Pulmonary artery endothelial cell (primary cell): ENCODE data around the gene PUS7. TPM values are rescaled to one million over a fixed set of nuclear protein-coding genes. Genes with fewer than 3 reads are reported as not detected.
"Not testable (repeated sequence)": the region's sequence is repeated elsewhere in the genome, so short reads cannot be mapped to it uniquely, and the experiment has no call there.

Experiments
- DNase-seq: peaks from one replicate; pipeline ENCODE4 v3.0.0-alpha.2; 2011; ENCODE audit warnings: low read depth, low spot score
- total RNA-seq: library from RNA; depleted of rRNA; stranded (reverse); fragments of >200 nt; gene quantifications from 2 replicates; pipeline ENCODE4 v1.2.3, GENCODE V29; 2014

Gene PUS7
- total RNA-seq, 1 donor from 2014 or later, result 37.9 TPM

- DNase-seq, result no peak
These were observed 25.6 kb downstream of the PUS7 start for GRCh38 chr7:105496521-105496920.

DNA sequence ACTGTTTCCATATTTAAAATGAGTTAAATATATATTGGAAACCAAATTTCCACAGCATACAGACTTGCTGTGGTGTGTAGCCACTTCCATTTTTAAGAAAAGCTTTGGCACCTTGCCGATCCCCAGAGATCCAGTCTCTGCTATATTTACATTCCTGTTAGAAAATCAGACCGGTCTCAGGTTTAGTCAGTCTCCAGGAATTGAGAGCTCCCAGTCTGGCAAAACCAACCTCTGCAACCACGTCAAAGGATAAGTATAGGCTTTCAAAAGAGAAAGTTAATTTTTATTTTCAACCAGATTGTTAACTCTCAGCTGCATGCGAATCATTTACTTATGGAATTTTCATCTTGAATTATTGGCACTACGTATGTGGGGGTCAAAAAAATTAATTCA lies 28.2 kb downstream of the PUS7 start:
- DNase-seq, result no peak

GRCh38 chr7:105493196-105493922 lies 28.7 kb downstream of the PUS7 start:
- no peak for DNase-seq

DNA sequence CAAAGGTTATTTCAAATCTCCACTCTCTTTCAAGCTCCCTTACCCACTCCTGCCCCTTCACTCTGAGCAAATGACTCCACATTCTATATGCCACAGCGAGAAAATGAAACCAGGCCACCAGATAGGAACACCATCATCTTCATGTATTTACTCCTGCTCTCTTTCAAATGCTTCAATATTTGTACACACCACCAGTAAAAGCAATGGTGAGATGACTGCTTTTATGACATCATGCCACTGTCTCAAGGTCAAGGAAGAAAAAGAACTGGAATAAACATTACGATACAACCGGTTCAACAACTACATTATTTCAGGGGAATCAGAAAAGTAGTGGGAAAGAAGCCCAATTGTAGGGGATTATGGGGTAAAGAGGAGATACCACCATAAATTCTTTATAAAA lies 32.7 kb downstream of the PUS7 start:
- no peak for DNase-seq

GRCh38 chr7:105487579-105488571 lies 34.2 kb downstream of the PUS7 start:
- DNase-seq, result peak; percentile 99

- DNase-seq, result no peak
These were observed 41.1 kb downstream of the PUS7 start for GRCh38 chr7:105480931-105481330.

DNA sequence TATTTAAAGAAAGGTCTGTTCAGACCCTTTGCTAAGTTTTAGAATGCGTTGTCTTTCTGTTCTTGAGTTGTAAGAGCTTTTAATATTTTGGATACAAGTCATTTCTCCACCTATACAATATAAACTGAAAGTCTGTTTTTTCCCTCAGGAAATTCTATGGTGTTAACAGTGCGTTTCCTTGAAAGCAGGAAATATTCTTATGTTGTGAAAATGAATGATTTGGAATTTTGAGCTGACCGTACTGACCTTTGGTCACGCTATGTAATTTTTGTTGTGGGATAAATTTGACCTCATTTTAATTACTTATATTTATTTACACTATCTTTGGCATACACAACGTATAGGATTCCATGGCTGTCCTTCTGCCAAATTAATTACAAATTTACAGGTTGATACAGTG lies 43.5 kb downstream of the PUS7 start:
- no peak for DNase-seq

DNA sequence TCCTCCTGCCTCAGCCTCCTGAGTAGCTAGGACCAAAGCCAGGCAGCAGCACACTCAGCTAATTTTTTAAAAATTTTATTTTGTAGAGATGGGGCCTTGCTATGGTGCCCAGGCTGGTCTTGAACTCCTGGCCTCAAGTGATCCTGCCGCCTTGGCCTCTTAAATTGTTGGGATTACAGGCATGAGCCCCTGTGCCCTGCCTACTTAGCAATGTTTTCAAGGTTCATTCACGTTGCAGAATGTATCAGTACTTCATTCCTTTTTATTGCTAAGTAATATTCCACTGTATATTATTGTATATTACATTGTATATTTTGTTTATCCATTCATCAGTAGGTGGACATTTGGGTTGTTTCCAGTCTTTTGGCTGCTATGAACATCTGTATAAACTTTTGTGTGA lies 44.2 kb downstream of the PUS7 start:
- no peak for DNase-seq

DNA sequence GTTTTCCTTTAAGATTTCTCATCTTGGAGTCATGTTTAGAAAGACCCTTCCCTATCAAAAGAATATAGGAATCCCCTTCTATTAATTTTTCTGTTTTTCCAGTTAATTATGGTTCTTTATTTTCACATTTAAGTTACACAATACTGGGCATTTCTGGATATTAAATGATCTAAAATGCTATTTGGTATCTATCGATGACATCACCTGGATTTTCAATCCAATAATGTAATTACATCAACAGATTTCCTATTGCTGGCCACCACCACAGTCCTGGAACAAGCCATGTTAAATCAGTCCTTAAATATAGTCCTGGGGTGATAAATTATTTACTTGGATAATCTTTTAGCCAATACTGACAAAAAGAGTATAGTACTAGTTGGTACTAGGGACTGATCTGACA lies 48.0 kb downstream of the PUS7 start:
- DNase-seq, result no peak

GRCh38 chr7:105473163-105473562 lies 48.9 kb downstream of the PUS7 start:
- DNase-seq, result no peak

GRCh38 chr7:105470846-105471245 lies 51.2 kb downstream of the PUS7 start:
- DNase-seq, result no peak

DNA sequence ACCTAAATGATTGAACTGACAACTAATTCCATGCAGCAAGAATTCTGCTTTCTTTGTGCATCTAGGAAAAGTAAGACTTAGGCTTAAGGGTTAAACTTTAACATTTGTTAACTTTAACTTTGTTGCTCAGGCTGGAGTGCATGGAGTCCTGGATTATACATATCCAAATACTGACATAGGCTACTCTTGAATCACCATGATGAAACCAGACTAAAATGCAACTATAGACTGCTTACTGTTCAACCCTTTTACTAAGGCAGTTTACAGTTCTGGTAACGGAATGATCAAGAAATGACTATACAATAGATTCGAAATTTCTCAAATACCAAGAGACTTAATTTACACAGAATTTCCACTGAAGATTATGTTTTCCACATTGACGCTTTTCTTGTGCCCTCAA lies 52.0 kb downstream of the PUS7 start:
- no peak for DNase-seq

GRCh38 chr7:105462765-105463420 lies 59.2 kb downstream of the PUS7 start:
- no peak for DNase-seq

GRCh38 chr7:105461518-105461917 lies 60.6 kb downstream of the PUS7 start:
- DNase-seq, result no peak

DNA sequence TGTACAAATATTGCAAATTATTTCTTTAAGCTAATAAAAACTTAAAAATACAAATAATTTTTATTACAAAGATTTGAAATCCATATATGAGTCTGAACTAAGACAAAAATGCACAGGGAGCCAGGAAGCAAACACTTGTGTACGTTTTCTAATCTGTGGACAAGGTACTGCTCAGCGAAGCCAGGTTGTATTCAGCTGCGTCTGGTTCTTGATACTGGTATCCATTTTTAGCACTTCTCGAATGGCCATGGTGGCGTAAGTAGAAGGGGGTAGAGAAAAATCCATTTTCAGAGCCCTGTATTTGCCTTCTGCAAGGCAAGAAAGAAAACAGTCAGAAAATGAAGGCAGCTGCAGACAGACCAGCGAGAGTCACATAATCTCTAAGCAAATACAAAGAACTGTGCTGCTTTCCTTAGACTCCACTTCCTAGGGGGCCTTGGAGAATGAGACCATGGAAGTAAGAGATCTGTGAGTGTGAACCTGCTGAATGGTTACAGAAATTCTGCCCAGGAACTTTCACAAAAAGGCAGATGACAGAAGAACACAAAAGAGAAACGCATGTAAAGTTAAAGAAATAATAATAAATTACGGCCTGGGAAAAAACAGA lies 64.3 kb downstream of the PUS7 start:
- DNase-seq, result no peak

DNA sequence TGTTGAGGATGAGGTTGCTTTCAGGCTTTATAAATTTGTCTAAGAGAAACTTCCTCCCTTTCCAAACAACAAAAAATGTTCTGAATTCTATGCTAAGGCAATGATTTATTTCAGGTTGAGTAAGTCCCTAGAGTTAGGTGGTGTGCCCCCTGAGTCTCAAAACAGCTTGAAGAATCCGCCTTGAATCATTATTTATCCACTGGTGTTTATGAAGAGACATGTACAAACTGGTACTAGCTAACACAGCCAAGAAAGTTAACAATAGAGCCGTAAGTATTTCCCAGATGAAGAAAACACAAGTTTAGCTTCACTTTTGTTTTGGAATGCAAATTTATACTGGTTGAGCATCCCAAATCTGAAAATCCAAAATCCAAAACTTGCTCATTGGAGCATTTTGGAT lies 67.2 kb downstream of the PUS7 start:
- no peak for DNase-seq

- no peak for DNase-seq
These were observed 67.8 kb downstream of the PUS7 start for GRCh38 chr7:105454095-105454747.

DNA sequence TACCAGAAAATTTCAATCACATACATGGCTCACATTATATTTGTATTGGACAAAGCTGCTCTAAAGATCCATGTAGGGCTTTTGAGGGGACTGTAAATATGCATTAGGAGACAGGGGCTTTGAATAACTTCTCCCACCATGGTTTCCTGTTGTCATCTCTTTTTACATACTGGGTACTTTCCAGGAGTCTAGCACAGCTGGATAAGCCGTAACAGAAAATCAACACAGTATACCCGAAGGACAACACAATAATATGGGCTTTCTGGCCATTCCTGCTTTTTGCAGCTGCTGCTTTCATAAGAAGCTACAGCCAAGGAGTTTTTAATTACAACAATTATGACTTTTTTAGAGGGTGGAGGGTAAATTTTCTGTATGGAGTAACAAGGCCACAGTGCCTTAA lies 70.0 kb downstream of the PUS7 start:
- DNase-seq, result no peak

DNA sequence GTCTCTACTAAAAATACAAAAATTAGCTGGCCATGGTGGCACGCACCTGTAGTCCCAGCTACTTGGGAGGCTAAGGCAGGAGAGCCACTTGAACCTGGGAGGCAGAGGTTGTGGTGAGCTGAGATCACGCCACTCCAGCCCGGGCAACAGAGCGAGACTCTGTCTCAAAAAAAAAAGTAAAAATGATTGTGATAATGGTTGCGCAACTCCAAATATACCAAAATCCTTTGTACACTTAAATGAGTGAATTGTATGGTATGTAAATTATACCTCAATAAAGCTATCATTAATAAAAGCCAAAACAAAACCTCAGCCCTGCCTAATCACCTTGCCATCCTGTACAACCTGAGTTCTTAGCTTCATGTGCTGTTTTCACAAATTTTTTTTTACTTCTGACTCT lies 71.2 kb downstream of the PUS7 start:
- DNase-seq, result not testable (repeated sequence)

DNA sequence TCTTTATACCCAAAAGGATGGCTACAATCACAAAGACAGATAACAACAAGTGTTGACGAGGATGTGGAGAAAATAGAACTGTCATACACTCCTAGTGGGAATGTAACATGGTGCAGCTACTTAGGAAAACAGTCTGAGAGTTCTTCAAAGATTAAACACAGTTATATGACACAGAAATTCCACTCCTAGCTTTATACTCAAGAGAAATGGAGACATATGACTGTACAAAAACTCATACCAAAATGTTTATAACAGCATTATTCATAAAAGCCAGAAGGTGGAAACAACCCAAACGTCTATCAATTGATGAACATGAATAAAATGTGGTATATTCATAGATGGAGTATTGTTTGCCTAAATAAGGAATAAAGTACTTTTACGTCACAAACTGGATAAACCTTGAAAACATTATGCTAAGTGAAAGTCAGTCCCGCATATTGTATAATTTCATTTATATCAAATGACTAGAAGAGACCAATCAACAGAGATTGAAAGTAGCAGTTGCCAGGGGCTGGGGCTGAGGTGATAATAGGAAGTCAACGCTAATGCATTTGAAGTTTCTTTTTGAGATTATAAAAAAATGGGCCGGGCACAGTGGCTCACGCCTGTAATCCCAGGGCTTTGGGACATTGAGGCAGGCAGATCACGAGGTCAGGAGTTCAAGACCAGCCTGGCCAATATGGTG lies 71.8 kb downstream of the PUS7 start:
- no peak for DNase-seq

GRCh38 chr7:105448181-105448580 lies 73.9 kb downstream of the PUS7 start:
- DNase-seq, result no peak
